Breast epithelium (tissue), 3 donors: ENCODE data around the gene SMDT1.

Experiments used
- POLR2AphosphoS5 ChIP-seq, 3 donors: sonication (generic); formaldehyde crosslinking; IDR thresholded peaks; one replicate each; pipeline ENCODE4 v1.6.1; 2017; ENCODE audit warnings: antibody characterized with exemption in 3 of 3
- TF ChIP-seq, protein P1 (sequence below), 3 donors: fragments of 450-650 bp; IDR thresholded peaks; one replicate each; pipeline ENCODE4 v1.5.1; 2016 to 2017; ENCODE audit warnings: antibody characterized with exemption in 3 of 3, mild to moderate bottlenecking in 3 of 3, moderate library complexity in 3 of 3

DNA sequence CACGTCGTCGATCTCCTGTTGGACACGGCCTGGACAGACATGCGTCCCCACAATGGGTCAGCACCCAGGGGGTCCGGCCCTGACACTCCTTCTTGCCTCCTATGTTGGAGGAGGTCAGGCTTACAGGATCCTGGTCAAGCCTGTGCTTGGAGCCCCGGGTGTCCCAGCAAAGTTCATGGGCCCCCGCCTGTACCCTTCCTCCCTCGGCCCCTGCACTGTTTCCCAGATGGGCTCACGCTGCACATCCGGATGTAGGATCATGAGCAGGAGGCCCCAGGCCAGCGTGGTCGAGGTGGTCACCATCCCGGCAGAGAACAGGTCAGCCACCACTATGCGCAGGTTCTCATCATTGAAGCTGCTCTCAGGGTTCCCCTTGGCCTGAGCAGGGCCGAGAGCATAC lies 48.1 kb downstream of the SMDT1 start:
- TF ChIP-seq, protein P1, sequence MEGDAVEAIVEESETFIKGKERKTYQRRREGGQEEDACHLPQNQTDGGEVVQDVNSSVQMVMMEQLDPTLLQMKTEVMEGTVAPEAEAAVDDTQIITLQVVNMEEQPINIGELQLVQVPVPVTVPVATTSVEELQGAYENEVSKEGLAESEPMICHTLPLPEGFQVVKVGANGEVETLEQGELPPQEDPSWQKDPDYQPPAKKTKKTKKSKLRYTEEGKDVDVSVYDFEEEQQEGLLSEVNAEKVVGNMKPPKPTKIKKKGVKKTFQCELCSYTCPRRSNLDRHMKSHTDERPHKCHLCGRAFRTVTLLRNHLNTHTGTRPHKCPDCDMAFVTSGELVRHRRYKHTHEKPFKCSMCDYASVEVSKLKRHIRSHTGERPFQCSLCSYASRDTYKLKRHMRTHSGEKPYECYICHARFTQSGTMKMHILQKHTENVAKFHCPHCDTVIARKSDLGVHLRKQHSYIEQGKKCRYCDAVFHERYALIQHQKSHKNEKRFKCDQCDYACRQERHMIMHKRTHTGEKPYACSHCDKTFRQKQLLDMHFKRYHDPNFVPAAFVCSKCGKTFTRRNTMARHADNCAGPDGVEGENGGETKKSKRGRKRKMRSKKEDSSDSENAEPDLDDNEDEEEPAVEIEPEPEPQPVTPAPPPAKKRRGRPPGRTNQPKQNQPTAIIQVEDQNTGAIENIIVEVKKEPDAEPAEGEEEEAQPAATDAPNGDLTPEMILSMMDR (IDR thresholded peaks at IDR 0.05) = no peak
- TF ChIP-seq POLR2AphosphoS5 (IDR thresholded peaks at IDR 0.05) = no peak
